DND-41 (cell line): Measurements from ENCODE around the gene SDK2.

Experiments
- CTCF ChIP-seq: IDR thresholded peaks from 2 replicates; pipeline ENCODE4 v1.5.1; 2012; ENCODE audit warnings: borderline replicate concordance, low read length, moderate library complexity, mild to moderate bottlenecking; ENCODE audit not compliant: poor library complexity, severe bottlenecking; ENCODE audit errors: extremely low read depth
- EZH2 ChIP-seq: IDR thresholded peaks from 3 replicates; pipeline ENCODE4 v1.6.1; 2012; ENCODE audit warnings: borderline replicate concordance, low read depth, mild to moderate bottlenecking, moderate library complexity, low read length, inconsistent platforms; ENCODE audit not compliant: severe bottlenecking

- TF ChIP-seq CTCF, result no peak
- TF ChIP-seq EZH2, result no peak
Observed at GRCh38 chr17:73414171-73414955, 229.9 kb downstream of the SDK2 start.
